ENCODE results near the gene FAM219A.
A peak's percentile ranks its signal among the peaks of the same experiment; 100 is the strongest.

FAM219A gene

DNA sequence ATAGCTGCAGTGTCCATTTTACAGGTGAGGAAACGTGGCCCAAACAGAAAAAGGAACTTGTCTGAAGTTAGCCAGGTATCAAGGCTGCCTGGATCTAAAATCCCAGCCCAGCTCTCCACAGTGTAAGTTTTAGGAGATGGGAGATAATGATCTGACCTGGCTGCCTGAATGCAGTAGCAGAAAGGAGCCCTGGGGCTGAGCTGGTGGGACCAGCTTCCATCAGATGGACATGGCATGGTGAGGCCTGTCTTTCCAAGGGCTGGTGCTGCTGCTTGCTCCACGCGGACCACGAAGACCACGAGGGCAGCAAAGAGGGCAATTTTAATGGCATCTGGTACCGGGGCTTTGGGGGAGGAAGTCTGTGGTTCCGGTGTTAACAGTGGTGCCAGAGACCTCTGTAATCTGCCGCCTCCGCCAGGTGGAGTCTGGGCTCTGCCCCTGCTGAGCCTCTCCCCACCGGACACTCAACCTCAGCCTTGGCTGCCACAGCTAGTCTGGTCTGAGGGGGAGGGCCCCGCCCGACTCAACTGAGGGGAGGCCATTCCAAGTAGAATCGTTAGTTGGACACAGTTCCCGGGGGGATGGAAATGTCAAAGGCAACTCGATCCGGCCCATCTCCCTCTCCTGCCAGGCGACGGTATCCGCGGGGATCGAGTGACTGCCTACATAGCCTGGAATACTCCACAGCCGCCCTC lies 82.3 kb downstream of the FAM219A start:
- POLR2A ChIA-PET (ENCODE audit: low non-redundant PET), result interaction anchor here (0.6 to 1.9 kb wide), 3 partner anchors 42 to 1198 kb away, joined by 3 to 6 read pairs (median 4); no protein-coding TSS in a partner anchor
- DNase-seq (ENCODE audit: low spot score), result peak; percentile 67
- CTCF ChIA-PET, result interaction anchor here (0.5 to 6.2 kb wide), 8 partner anchors 12 to 1542 kb away, joined by 3 to 54 read pairs (median 3); no protein-coding TSS in a partner anchor
- peak overlapping the region; percentile 77 for H3K27ac ChIP-seq
- peak; percentile 66 for TF ChIP-seq CTCF (conservative IDR thresholded peaks at IDR 0.05; ENCODE audit: low read depth)

DNA sequence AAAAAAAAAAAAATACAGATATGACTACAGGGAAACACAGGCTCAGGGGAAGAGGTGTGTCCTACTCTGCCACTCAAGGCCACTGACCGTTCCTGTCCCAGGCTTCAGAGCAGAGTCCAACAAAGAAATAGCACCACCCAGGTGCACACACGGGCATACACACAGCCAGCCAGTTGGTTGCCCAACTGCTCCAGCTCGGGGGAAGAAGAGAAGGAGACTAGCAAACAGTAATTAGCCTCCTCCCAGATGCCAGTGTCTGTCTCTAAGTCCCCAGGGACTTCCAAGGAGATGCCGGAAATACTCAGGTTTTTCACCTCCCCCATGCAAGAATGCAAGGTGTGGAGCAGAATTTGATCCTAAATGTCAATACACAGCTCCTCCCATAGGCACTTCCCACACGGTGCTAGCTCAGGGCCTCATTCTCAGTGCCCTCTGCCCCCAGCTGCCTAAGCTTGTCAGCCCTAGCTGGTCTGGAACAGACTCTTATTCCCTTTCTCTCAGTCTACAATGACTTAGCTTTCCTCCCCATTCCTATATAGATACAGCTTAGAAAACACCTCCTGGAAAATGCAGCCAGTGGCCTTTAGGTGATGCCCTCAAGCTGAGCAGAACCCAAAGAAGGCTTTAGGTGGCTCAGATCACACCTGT lies 83.3 kb downstream of the FAM219A start:
- CTCF ChIA-PET, result interaction anchor here (0.6 to 1.4 kb wide), 3 partner anchors 201 to 259 kb away, joined by 3 to 5 read pairs (median 4); no protein-coding TSS in a partner anchor
- no peak for TF ChIP-seq CTCF (conservative IDR thresholded peaks at IDR 0.05; ENCODE audit: low read depth)
- POLR2A ChIA-PET (ENCODE audit: low non-redundant PET), result interaction anchor here (0.7 kb wide), 1 partner anchor 20 kb away, joined by 3 read pairs; no protein-coding TSS in a partner anchor
- DNase-seq (ENCODE audit: low spot score), result no peak
- H3K27ac ChIP-seq, result no peak overlapping the region

GRCh38 chr9:34374339-34374738 lies 84.0 kb downstream of the FAM219A start:
- ChIA-PET POLR2A (ENCODE audit: low non-redundant PET) (no interaction called here), CTCF (interaction anchor here (0.6 kb wide), 1 partner anchor 500 kb away, joined by 3 read pairs; no protein-coding TSS in a partner anchor)
- DNase-seq (ENCODE audit: low spot score), result no peak
- H3K27ac ChIP-seq, result no peak overlapping the region
- TF ChIP-seq CTCF (conservative IDR thresholded peaks at IDR 0.05; ENCODE audit: low read depth), result no peak

- CTCF ChIA-PET, result interaction anchor here (0.6 kb wide), 1 partner anchor 499 kb away, joined by 3 read pairs; no protein-coding TSS in a partner anchor
- H3K27ac ChIP-seq, result no peak overlapping the region
- POLR2A ChIA-PET (ENCODE audit: low non-redundant PET), result no interaction called here
- TF ChIP-seq CTCF (conservative IDR thresholded peaks at IDR 0.05; ENCODE audit: low read depth), result no peak
- DNase-seq (ENCODE audit: low spot score), result no peak
Measured at GRCh38 chr9:34373749-34374148, 84.6 kb downstream of the FAM219A start.

- POLR2A ChIA-PET (ENCODE audit: low non-redundant PET), result no interaction called here
- CTCF ChIA-PET, result interaction anchor here (0.6 kb wide), 1 partner anchor 73 kb away, joined by 5 read pairs; no protein-coding TSS in a partner anchor
- H3K27ac ChIP-seq, result no peak overlapping the region
- DNase-seq (ENCODE audit: low spot score), result no peak
- no peak for TF ChIP-seq CTCF (conservative IDR thresholded peaks at IDR 0.05; ENCODE audit: low read depth)
Measured at GRCh38 chr9:34372467-34373011, 85.8 kb downstream of the FAM219A start.

GRCh38 chr9:34371886-34372466 lies 86.4 kb downstream of the FAM219A start:
- no peak for TF ChIP-seq CTCF (conservative IDR thresholded peaks at IDR 0.05; ENCODE audit: low read depth)
- ChIA-PET POLR2A (ENCODE audit: low non-redundant PET) (no interaction called here), CTCF (no interaction called here)
- no peak for DNase-seq (ENCODE audit: low spot score)
- H3K27ac ChIP-seq, result no peak overlapping the region
